Measurements from ENCODE around the gene DMTF1.
"Not testable (repeated sequence)": the region's sequence is repeated elsewhere in the genome, so short reads cannot be mapped to it uniquely, and the experiment has no call there.

Gene DMTF1

GRCh38 chr7:87199700-87200450 is 47.6 kb downstream of the DMTF1 start:
- DNase-seq: no peak

- DNase-seq: no peak
Measured at GRCh38 chr7:87202208-87202607, 50.0 kb downstream of the DMTF1 start.

GRCh38 chr7:87202705-87203104 is 50.5 kb downstream of the DMTF1 start:
- no peak for DNase-seq

- not testable (repeated sequence) for DNase-seq
Measured at GRCh38 chr7:87203929-87204328, 51.7 kb downstream of the DMTF1 start.

GRCh38 chr7:87204933-87205332 is 52.7 kb downstream of the DMTF1 start:
- no peak for DNase-seq

- DNase-seq: not testable (repeated sequence)
Measured at GRCh38 chr7:87205701-87206100, 53.4 kb downstream of the DMTF1 start.

- no peak for DNase-seq
Measured at GRCh38 chr7:87206361-87206760, 54.1 kb downstream of the DMTF1 start.

GRCh38 chr7:87209295-87209924 is 57.2 kb downstream of the DMTF1 start:
- DNase-seq: no peak

- DNase-seq: no peak
Measured at GRCh38 chr7:87210506-87210905, 58.3 kb downstream of the DMTF1 start.

- no peak for DNase-seq
Measured at GRCh38 chr7:87212498-87212897, 60.2 kb downstream of the DMTF1 start.

GRCh38 chr7:87213252-87213651 is 61.0 kb downstream of the DMTF1 start:
- no peak for DNase-seq

- no peak for DNase-seq
Measured at GRCh38 chr7:87213811-87214210, 61.6 kb downstream of the DMTF1 start.

- no peak for DNase-seq
Measured at GRCh38 chr7:87215046-87215445, 62.8 kb downstream of the DMTF1 start.

- DNase-seq: no peak
Measured at GRCh38 chr7:87216701-87217508, 64.7 kb downstream of the DMTF1 start.

GRCh38 chr7:87217983-87218653 is 65.9 kb downstream of the DMTF1 start:
- DNase-seq: no peak

GRCh38 chr7:87218796-87219544 is 66.7 kb downstream of the DMTF1 start:
- no peak for DNase-seq

GRCh38 chr7:87219545-87220025 is 67.3 kb downstream of the DMTF1 start, which contains the start of gene TMEM243:
TSS of gene TMEM243 (minus strand) at chr7:87219732. CDS start at chr7:87219503, 229 bp downstream.
- DNase-seq: peak; percentile 6

GRCh38 chr7:87220026-87220733 is 67.9 kb downstream of the DMTF1 start:
- DNase-seq: peak; percentile 20

- DNase-seq: no peak
Measured at GRCh38 chr7:87220734-87221215, 68.5 kb downstream of the DMTF1 start.

GRCh38 chr7:87223666-87224065 is 71.4 kb downstream of the DMTF1 start:
- no peak for DNase-seq

GRCh38 chr7:87225696-87226095 is 73.4 kb downstream of the DMTF1 start:
- no peak for DNase-seq
